Stimulated activated CD8-positive, alpha-beta memory T cell treated with anti-CD3 and anti-CD28 coated beads, Interleukin-7, amount 100 ng/mL, for 24 hours (primary cell): ENCODE data around the gene P3H4.

Experiments
- DNase-seq: peaks from one replicate; pipeline ENCODE4 v3.0.0-alpha.2; 2020; ENCODE audit warnings: low read depth

The P3H4 gene

GRCh38 chr17:41771389-41772206 lies 40.2 kb downstream of the P3H4 start:
- DNase-seq: no peak

GRCh38 chr17:41769985-41770384 lies 41.8 kb downstream of the P3H4 start:
- no peak for DNase-seq

- no peak for DNase-seq
Observed at GRCh38 chr17:41769346-41769862, 42.3 kb downstream of the P3H4 start.

GRCh38 chr17:41768682-41769288 lies 43.0 kb downstream of the P3H4 start:
- DNase-seq: no peak

GRCh38 chr17:41767324-41768042 lies 44.3 kb downstream of the P3H4 start:
- no peak for DNase-seq

- no peak for DNase-seq
Observed at GRCh38 chr17:41766135-41766534, 45.6 kb downstream of the P3H4 start.

- no peak for DNase-seq
Observed at GRCh38 chr17:41763327-41763726, 48.4 kb downstream of the P3H4 start.

- DNase-seq: no peak
Observed at GRCh38 chr17:41762841-41763240, 48.9 kb downstream of the P3H4 start.

- no peak for DNase-seq
Observed at GRCh38 chr17:41762391-41762790, 49.4 kb downstream of the P3H4 start.

- no peak for DNase-seq
Observed at GRCh38 chr17:41760878-41761277, 50.9 kb downstream of the P3H4 start.

GRCh38 chr17:41758601-41759000 lies 53.1 kb downstream of the P3H4 start:
- DNase-seq: no peak

GRCh38 chr17:41754066-41754465 lies 57.7 kb downstream of the P3H4 start:
- no peak for DNase-seq
